NCI-H1105 (cell line): Measurements from ENCODE around the gene ZMIZ1.

Experiments
- DNase-seq: peaks from one replicate; lab custom pipeline; 2025; lab: John Stamatoyannopoulos, UW

ZMIZ1 gene

DNA sequence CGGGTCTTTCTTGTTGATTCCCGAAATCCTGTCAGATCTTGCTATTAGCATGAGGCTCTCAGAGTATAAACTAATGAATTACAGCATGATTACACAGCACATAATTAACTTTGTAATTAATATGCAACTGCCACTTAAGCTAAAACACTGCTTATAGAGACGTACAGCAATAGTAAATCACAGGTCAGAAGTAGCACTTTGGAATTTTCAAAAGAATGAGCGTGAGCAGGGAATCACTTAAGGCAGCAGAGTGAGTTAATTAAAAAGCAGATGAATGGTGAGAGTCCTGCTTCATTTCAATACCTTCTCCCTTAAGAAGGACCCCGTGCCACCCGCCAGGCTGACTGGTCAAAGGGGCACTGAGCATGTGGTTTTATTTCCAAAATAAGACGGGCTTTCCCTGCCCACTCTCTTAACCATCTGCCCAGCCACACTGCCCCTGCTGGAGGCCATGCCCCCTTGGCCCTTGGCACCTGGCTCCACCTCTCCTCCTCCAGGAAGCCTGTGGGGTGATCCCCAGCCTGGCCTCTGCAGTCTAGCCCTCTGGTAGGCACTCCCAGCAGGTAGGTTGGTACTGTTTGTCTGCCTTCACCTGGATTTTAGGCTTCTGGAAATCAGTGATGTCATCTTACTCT is 117.8 kb downstream of the ZMIZ1 start:
- DNase-seq: no peak

DNA sequence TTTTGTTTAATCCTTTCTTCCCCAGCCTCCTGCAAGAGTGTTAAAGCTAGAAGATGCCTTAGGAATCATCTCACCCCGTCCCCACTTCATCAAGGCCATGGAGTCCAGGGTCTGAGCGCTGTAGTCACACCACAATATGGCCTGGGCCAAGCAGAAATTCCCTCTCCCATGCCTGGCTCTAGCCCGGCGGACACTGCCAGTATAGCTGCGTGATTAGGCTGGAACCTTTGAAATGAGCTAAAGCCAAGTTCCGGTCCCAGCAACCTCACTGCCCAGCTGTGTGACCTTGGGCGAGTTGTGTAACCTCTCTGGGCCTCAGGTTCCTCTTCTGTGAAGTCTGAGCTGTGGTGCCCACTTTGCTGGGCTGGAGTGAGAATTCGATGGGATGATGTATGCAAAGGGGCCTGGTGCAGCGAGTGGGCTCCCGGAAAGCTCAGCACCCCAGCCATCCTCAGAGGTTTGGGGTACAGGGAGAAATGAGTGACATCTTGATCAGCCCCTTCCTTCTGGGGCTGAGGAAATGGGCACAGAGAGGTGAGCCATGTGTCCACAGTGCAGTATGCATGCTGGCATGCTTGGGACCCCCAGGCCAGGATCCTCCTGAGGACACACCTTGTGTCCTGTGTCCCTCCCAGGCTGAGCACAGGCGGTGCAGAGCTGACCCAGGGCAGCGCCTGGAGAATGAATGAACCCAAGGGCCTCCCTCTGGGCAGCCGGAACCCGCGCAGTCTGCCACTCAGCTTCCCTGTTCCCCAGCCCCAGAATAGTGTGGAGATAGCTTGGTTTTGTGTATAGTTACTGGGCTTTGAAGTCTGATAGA is 118.6 kb downstream of the ZMIZ1 start:
- no peak for DNase-seq

DNA sequence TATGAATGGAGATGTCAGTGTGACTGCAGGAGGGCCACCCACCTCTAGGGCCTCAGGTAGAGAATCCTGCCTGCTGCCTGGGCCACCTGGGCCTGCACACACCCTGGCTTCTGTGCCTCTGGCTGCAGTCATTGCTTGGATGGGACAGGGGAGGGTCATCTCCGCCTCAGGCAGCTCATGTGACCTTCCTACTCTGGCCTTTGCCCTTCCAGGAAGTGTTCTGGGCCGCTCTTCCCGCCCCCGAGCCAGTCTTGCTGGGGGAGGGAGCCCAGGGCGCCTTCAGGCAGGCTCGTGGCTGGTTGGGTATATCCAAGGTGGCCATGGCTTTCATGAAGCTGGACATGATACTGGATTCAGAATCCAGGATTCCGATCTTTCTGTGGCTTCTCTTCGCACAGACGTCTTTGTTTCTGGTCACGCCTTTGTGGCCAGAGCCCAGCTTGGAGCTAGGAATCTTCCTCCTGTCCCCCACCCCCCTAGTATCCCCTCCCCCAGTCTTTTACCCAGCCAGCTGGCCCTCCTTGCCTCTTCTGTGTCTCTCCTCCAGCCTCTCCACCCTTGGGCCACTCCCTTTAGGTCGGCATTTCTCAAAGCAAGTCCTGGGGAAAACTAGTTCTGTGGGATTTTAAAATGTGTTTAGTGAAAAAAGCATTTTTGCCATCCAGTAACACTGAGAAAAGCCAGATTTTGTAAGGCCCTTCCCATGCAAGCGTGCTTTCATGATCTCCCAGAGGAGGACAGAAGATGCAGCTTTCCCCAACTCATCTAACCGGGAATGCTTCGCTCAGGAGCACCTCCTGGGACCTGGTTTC is 119.6 kb downstream of the ZMIZ1 start:
- no peak for DNase-seq

GRCh38 chr10:79189181-79189580 is 120.4 kb downstream of the ZMIZ1 start:
- no peak for DNase-seq

GRCh38 chr10:79189853-79190435 is 121.2 kb downstream of the ZMIZ1 start:
- no peak for DNase-seq

- no peak for DNase-seq
Measured at GRCh38 chr10:79190740-79191261, 122.0 kb downstream of the ZMIZ1 start.

GRCh38 chr10:79191951-79192676 is 123.3 kb downstream of the ZMIZ1 start:
- no peak for DNase-seq

DNA sequence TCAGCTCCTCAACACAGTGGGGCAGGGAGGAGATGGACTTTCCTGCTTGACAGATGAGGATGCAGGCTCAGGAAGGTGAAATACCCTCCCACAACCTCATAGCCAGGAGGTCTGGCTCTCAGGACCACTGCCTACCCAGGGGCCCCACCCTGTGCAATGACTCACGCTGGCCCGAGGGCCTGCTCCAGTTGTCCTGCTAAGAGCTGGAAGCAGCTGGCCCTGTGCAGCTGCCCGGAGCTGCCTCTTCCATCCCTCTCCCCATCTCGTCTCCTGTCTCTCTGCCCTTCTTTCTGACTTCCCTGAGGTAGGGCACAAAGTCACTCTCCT is 123.9 kb downstream of the ZMIZ1 start:
- no peak for DNase-seq

GRCh38 chr10:79193694-79194382 is 125.1 kb downstream of the ZMIZ1 start:
- DNase-seq: no peak

GRCh38 chr10:79195091-79195923 is 126.5 kb downstream of the ZMIZ1 start:
- DNase-seq: peak; percentile 57

DNA sequence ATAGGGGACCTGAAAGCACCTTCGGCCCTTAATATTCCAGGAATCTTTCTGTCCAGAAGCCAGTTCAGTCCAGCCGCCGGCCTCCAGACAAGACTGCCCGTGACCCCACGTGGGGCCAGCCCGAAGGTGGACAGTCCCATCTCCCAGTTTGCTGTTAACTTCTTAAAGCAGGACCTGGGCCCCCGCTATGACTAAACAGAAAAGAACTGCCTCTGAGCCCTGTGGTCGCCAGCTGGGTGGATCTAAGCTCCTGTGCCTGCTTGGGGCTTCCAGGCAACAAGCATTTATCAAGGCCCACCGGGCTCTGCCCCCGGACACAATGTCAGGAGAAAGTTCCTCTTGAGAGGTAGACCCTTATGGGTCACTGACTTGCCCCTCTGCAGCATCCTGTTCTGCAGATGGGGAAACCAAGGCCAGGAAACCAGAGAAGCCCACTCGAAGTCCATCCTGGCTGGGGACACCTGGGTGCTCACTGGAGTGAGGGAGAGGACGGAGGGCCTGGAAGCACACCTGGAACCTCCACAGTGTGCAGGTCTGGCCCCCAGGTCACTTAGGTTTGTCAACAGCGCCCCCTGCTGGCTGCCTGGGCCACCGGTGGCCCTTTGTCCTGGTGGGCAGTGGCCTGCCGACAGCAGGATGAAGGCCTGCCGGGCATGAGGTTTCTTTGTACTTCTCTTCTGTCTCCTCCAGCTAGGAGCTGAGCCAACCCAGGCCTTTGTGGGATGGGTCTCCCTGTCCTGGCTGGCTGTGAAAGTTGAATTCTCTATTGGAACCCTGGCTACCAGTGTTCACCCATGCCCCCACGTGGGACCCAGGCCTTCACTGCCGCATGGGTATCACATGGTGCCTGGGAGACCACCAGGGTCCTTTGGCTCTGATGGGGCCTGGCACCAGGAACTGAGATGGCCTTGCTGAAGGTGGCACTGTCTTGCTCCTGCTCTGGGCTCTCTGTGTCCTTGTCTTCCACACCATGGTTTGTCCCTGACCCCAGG is 128.0 kb downstream of the ZMIZ1 start:
- DNase-seq: peak; percentile 44

DNA sequence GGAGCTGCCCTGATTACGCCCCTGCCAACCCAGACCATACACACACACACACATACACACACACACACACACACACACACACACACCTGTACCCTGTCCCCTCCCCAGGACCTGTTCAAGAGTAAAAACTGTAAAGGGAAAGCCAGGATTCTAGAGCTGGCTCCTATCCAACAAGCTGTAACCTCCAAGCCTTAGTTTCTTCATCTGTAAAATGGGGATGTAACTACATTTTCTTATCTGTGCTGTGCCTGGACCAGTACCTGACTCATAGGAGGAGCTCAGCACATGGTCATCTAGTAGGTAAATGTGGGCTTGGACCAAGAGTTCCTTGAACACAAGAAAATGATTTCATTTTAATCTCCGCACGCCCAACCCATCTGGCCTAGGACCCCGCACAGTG is 128.8 kb downstream of the ZMIZ1 start:
- no peak for DNase-seq

DNA sequence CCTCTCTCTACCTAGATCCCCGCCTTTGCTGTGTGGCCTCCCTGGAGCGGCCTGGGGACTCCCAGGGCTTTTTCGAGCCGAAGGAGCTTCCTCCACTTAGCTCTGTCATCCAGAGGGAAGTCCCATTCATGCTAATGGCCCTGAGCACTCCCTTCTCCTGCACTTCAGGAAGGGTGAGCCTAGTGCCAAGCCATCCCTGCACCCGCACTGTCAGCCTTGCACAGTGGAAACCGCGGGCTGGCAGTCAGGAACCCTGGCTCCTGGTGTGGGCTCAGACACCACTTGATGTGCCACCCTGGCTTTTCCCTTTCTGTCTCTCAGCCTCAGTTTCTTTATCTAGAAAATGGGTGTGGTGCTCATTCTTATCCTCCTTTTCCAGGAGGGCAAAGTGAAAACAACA is 131.6 kb downstream of the ZMIZ1 start:
- DNase-seq: no peak

- no peak for DNase-seq
Measured at GRCh38 chr10:79201706-79202105, 132.9 kb downstream of the ZMIZ1 start.

- DNase-seq: no peak
Measured at GRCh38 chr10:79202188-79203013, 133.6 kb downstream of the ZMIZ1 start.

- no peak for DNase-seq
Measured at GRCh38 chr10:79203014-79203644, 134.4 kb downstream of the ZMIZ1 start.

DNA sequence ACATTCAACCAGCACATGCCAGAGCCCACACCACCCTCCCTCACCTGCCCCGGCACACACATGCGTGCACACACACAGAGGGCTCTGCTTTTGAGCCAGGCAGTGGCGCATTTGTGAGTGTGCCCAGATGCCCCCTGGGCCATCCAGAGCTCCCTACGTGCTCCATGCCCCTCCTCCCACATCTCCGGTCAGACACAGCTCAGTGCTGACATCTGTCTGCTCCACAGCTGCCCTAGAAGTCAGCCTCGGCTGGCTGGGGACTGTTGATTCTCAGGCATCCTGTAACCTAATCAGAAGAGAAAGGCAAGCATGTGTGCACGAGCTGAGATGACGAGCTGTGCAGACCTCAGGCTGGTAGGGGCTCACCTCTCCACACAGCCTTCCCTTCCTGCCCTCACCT is 135.1 kb downstream of the ZMIZ1 start:
- DNase-seq: no peak
